ENCODE measurements around the gene PCED1A.
A peak's percentile ranks its signal among the peaks of the same experiment; 100 is the strongest.

PCED1A gene

DNA sequence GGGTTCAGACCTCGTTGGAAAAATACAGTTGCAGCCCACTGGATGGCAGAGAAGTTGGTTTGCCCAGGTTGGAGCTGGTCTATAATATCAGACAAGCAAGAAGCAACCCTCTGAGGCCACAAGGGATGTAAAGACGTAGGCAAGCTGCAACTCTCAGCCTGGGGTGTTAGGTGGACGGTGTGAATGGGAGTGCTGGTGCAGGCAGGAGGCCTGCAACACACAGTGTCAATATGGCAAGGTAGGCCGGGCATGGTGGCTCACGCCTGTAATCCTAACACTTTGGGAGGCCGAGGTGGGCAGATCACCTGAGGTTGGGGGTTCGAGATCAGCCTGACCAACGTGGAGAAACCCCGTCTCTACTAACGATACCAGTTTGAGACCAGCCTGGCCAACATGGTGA, 10.6 kb upstream of the PCED1A start:
- DNase-seq: no peak
- ATAC-seq (replicated peaks): no peak

DNA sequence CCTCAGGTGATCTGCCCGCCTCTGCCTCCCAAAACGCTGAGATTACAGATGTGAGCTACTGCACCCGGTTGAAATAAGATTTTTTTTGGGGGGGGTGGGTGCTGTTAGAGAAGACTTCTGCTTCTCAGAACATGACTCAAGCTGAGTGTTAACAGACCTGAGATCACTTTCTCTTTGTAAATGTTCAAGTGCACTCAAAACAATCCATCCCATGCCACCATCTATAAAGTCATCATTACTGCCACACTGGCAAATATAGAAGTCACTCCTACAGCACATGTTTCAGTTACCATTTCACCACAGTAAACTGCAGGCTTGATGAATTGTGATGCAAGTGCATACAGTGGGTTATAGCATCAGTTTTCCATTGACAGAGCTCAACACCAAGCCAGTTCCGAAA, 9.1 kb upstream of the PCED1A start:
- peaks cover 15% of the 10 kb centered on the region for H3K36me3 Mint-ChIP-seq (ENCODE audit: insufficient read depth)
- ATAC-seq (replicated peaks) (no peak), DNase-seq (no peak)
- peaks cover 22 to 30% of the 10 kb centered on the region in 2 donors for H3K4me1 Mint-ChIP-seq (ENCODE audit: low read depth in 2 of 2)
- H3K9me3 Mint-ChIP-seq: no peaks in the 10 kb centered on the region
- H3K27ac Mint-ChIP-seq: no peak overlapping the region
- no peaks in the 10 kb centered on the region for H3K27me3 Mint-ChIP-seq
- H3K4me3 Mint-ChIP-seq: no peak overlapping the region

More for the DNA sequence above, 10.6 kb upstream of the PCED1A start:
- Mint-ChIP-seq H3K36me3 (ENCODE audit: insufficient read depth) (peaks cover 18% of the 10 kb centered on the region), H3K4me3 (peak overlapping the region; percentile 17 to 46), H3K9me3 (no peaks in the 10 kb centered on the region), H3K27ac (peak overlapping the region; percentile 28 to 88), H3K4me1 (ENCODE audit: low read depth in 2 of 2) (peaks cover 19 to 23% of the 10 kb centered on the region in 2 donors), H3K27me3 (no peaks in the 10 kb centered on the region)

- no peaks in the 10 kb centered on the region for H3K9me3 Mint-ChIP-seq
- no peak overlapping the region for H3K4me3 Mint-ChIP-seq
- peaks cover 23 to 35% of the 10 kb centered on the region in 2 donors for H3K4me1 Mint-ChIP-seq (ENCODE audit: low read depth in 2 of 2)
- H3K27me3 Mint-ChIP-seq: no peaks in the 10 kb centered on the region
- no peak overlapping the region for H3K27ac Mint-ChIP-seq
- DNase-seq (no peak), ATAC-seq (replicated peaks) (no peak)
- peaks cover 15% of the 10 kb centered on the region for H3K36me3 Mint-ChIP-seq (ENCODE audit: insufficient read depth)
Observed at GRCh38 chr20:2847802-2848201, 7.3 kb upstream of the PCED1A start.

GRCh38 chr20:2846698-2847097, 6.2 kb upstream of the PCED1A start:
- Mint-ChIP-seq H3K4me1 (ENCODE audit: low read depth in 2 of 2) (peaks cover 12 to 28% of the 10 kb centered on the region in 2 donors), H3K36me3 (ENCODE audit: insufficient read depth) (peaks cover 10% of the 10 kb centered on the region), H3K27me3 (no peaks in the 10 kb centered on the region), H3K27ac (no peak overlapping the region), H3K4me3 (no peak overlapping the region), H3K9me3 (no peaks in the 10 kb centered on the region)
- ATAC-seq (replicated peaks) (no peak), DNase-seq (no peak)

DNA sequence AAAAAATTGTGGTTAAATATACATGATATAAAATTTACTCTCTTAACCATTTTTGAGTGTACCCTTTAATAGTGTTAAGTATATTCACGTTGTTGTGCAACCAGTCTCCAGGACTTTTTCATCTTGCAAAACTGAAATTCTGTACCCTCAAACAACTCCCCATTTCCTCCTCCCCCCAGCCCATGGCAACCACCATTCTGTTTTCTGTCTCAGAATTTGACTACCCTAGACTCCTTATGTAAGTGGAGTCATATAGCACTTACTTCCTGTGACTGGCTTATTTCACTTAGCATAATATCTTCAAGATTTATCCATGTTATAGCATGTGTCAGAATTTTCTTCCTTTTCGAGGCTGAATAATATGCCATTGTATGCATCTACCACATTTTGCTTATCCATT, 5.2 kb upstream of the PCED1A start:
- no peak for ATAC-seq (replicated peaks)
- H3K4me1 Mint-ChIP-seq (ENCODE audit: low read depth in 2 of 2): peaks cover 13 to 30% of the 10 kb centered on the region in 2 donors
- no peaks in the 10 kb centered on the region for H3K27me3 Mint-ChIP-seq
- no peak overlapping the region for H3K4me3 Mint-ChIP-seq
- H3K9me3 Mint-ChIP-seq: no peaks in the 10 kb centered on the region
- DNase-seq: no peak
- peak overlapping the region in 1 of 2 donors; percentile 44 for H3K27ac Mint-ChIP-seq
- H3K36me3 Mint-ChIP-seq (ENCODE audit: insufficient read depth): peaks cover 7% of the 10 kb centered on the region

GRCh38 chr20:2840967-2841531, 594 bp upstream of the PCED1A start:
- H3K4me3 Mint-ChIP-seq: peak overlapping the region; percentile 76 to 87
- peaks cover 7% of the 10 kb centered on the region for H3K36me3 Mint-ChIP-seq (ENCODE audit: insufficient read depth)
- peak in 2 of 3 experiments; percentile 16 to 33 for DNase-seq
- peak overlapping the region; percentile 76 to 78 for H3K27ac Mint-ChIP-seq
- no peaks in the 10 kb centered on the region for H3K9me3 Mint-ChIP-seq
- no peaks in the 10 kb centered on the region for H3K27me3 Mint-ChIP-seq
- ATAC-seq (replicated peaks): peak; percentile 26
- H3K4me1 Mint-ChIP-seq (ENCODE audit: low read depth in 2 of 2): peaks cover 20 to 42% of the 10 kb centered on the region in 2 donors

- no peaks in the 10 kb centered on the region for H3K27me3 Mint-ChIP-seq
- ATAC-seq (replicated peaks): no peak
- H3K9me3 Mint-ChIP-seq: no peaks in the 10 kb centered on the region
- no peak for DNase-seq
- H3K4me3 Mint-ChIP-seq: peak overlapping the region; percentile 72 to 87
- H3K36me3 Mint-ChIP-seq (ENCODE audit: insufficient read depth): peaks cover 7% of the 10 kb centered on the region
- H3K4me1 Mint-ChIP-seq (ENCODE audit: low read depth in 2 of 2): peaks cover 17 to 37% of the 10 kb centered on the region in 2 donors
- H3K27ac Mint-ChIP-seq: peak overlapping the region; percentile 76 to 78
Observed at GRCh38 chr20:2839732-2840137, 720 bp downstream of the PCED1A start.

- no peak for ATAC-seq (replicated peaks)
- Mint-ChIP-seq H3K4me3 (peak overlapping the region; percentile 72 to 87), H3K36me3 (ENCODE audit: insufficient read depth) (peaks cover 7% of the 10 kb centered on the region), H3K9me3 (no peaks in the 10 kb centered on the region), H3K4me1 (ENCODE audit: low read depth in 2 of 2) (peaks cover 13 to 30% of the 10 kb centered on the region in 2 donors), H3K27ac (peak overlapping the region; percentile 76 to 78), H3K27me3 (no peaks in the 10 kb centered on the region)
- DNase-seq: no peak
Observed at GRCh38 chr20:2838847-2839671, 1.4 kb downstream of the PCED1A start.

DNA sequence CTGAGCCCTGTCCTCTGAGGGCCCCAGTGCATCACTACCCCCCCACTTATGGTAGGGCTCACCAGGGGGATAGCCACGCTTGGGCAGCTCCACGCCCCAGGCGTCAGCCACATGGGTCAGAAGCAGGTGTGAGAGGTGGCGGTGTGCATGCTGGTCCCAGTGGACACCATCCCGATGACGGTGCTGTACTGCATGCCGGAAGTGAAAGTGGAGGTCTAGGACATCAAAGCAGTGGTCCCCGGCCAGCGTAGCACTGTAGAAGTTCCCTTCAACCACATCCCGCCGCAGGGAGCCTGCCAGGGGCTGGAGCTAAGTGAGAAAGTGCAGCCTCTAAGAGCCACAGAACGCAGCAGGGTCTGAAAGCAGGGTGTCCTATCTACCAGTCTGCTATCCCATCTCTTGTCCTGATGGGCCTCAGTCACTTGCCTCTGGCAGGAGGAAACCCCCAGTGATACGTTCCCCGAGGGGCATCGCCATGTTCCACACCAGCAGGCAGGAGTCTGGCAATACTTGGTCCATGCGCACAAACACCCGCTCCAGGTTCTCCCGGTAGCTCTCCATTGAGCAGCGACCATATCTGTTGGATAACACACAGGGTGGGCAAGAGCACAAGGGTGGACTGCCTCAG, 2.2 kb downstream of the PCED1A start:
- H3K9me3 Mint-ChIP-seq: no peaks in the 10 kb centered on the region
- DNase-seq (no peak), ATAC-seq (replicated peaks) (no peak)
- H3K4me3 Mint-ChIP-seq: peak overlapping the region in 1 of 2 donors; percentile 22
- H3K27ac Mint-ChIP-seq: no peak overlapping the region
- peaks cover 10 to 24% of the 10 kb centered on the region in 2 donors for H3K4me1 Mint-ChIP-seq (ENCODE audit: low read depth in 2 of 2)
- peaks cover 7% of the 10 kb centered on the region for H3K36me3 Mint-ChIP-seq (ENCODE audit: insufficient read depth)
- no peaks in the 10 kb centered on the region for H3K27me3 Mint-ChIP-seq

DNA sequence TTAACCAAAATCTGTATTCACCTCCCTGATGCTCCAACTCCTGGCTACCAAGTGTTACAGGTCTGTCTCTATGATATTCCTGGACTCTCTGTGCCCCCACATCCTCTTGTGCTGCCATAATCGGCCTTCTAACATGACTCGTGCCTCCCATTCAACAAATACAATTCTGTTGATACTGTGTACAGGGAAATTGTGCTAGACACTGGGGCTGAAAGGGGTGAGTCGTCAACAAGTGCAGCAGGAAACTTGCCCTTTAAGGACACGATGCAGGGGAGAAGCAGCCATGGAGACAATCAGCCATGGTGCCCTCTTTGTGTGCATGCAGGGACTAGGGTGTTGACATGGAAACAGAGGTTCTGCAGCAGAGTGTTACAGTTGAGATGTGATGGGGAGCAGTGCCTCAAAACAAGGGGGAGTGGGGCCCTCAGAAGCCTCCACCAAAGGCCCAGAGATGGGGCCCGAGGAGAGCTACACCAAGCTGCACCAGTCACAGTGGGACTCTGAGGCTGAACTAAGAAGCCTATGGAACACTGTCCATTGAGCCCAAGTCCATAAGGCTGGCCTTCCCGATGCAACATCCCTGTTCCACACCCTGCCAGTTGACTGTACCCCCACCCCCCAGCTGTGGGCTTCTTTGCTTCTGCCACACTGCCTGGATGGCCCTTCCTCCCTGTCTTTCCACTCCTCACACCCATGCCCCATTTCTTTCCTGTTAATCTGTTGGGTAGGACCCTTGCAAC, 3.1 kb downstream of the PCED1A start:
- no peak for ATAC-seq (replicated peaks)

GRCh38 chr20:2836035-2836434, 4.4 kb downstream of the PCED1A start:
- ATAC-seq (replicated peaks): no peak
- Mint-ChIP-seq H3K27me3 (no peaks in the 10 kb centered on the region), H3K4me1 (ENCODE audit: low read depth in 2 of 2) (peaks cover 7 to 22% of the 10 kb centered on the region in 2 donors), H3K36me3 (ENCODE audit: insufficient read depth) (peaks cover 7% of the 10 kb centered on the region), H3K4me3 (no peak overlapping the region), H3K9me3 (no peaks in the 10 kb centered on the region), H3K27ac (no peak overlapping the region)
- no peak for DNase-seq

More for the DNA sequence above, 3.1 kb downstream of the PCED1A start:
- H3K27me3 Mint-ChIP-seq: no peaks in the 10 kb centered on the region
- DNase-seq: no peak
- no peaks in the 10 kb centered on the region for H3K9me3 Mint-ChIP-seq
- H3K27ac Mint-ChIP-seq: no peak overlapping the region
- peaks cover 7% of the 10 kb centered on the region for H3K36me3 Mint-ChIP-seq (ENCODE audit: insufficient read depth)
- H3K4me3 Mint-ChIP-seq: no peak overlapping the region
- peaks cover 10 to 24% of the 10 kb centered on the region in 2 donors for H3K4me1 Mint-ChIP-seq (ENCODE audit: low read depth in 2 of 2)

DNA sequence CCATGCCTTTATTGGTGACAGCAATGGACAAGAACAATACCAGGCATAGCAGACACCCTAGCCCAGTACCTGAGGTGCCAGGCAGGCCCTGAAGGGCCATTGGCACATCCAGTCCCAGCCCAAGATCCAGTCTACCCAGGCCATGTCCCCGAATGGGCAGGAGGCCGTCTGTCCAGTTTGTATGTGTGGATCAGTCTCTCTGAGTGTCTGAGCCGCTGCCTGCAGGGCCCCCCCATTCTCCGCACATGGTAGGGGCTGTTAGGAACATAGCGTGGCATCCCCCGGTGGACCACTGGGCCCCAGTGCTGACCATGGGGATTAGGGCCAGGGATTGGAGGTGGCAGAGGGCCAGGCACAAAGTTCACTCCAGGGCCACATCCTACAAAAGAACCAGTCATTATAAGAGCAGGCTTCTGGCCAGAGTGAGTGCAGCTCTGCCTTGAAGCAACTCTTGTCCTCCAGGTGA, 5.1 kb downstream of the PCED1A start:
- no peaks in the 10 kb centered on the region for H3K9me3 Mint-ChIP-seq
- H3K27ac Mint-ChIP-seq: no peak overlapping the region
- H3K27me3 Mint-ChIP-seq: no peaks in the 10 kb centered on the region
- no peak for ATAC-seq (replicated peaks)
- DNase-seq: no peak
- peaks cover 7% of the 10 kb centered on the region for H3K36me3 Mint-ChIP-seq (ENCODE audit: insufficient read depth)
- H3K4me1 Mint-ChIP-seq (ENCODE audit: low read depth in 2 of 2): peaks cover 7 to 22% of the 10 kb centered on the region in 2 donors
- H3K4me3 Mint-ChIP-seq: no peak overlapping the region

All from effector memory CD8-positive, alpha-beta T cell (primary cell).